ENCODE data around the gene MVB12A. TPM values are rescaled to one million over a fixed set of nuclear protein-coding genes. Genes with fewer than 3 reads are reported as not detected.

Gene MVB12A
- total RNA-seq, 1 donor from 2014 or later = 41.0 TPM

GRCh38 chr19:17404621-17405249 lies 15.1 kb upstream of the MVB12A start:
- Histone ChIP-seq H3K79me2 (ENCODE audit: insufficient read depth, low read length) (no peaks in the 10 kb centered on the region), H3K27ac (ENCODE audit: low read depth, low read length) (no peak overlapping the region), H3K27me3 (ENCODE audit: insufficient read depth, low read length) (no peaks in the 10 kb centered on the region), H3K4me2 (ENCODE audit: low read length) (no peak overlapping the region), H3K36me3 (ENCODE audit: insufficient read depth, low read length) (no peaks in the 10 kb centered on the region), H3K4me1 (ENCODE audit: insufficient read depth, low read length) (peaks cover 6% of the 10 kb centered on the region), H3K9me3 (ENCODE audit: insufficient read depth, low read depth, low read length) (no peaks in the 10 kb centered on the region), H2AFZ (ENCODE audit: low read depth, low read length) (no peak overlapping the region), H3K4me3 (ENCODE audit: insufficient read depth, low read depth, low read length) (no peak overlapping the region), H4K20me1 (ENCODE audit: insufficient read depth, low read length) (no peaks in the 10 kb centered on the region), H3K9ac (ENCODE audit: low read length) (no peak overlapping the region)
- Mint-ChIP-seq H3K27ac (ENCODE audit: unreplicated experiment) (peak overlapping the region; percentile 86), H3K36me3 (ENCODE audit: low read depth, unreplicated experiment) (peaks cover 9% of the 10 kb centered on the region), H3K9me3 (ENCODE audit: unreplicated experiment) (no peaks in the 10 kb centered on the region), H3K27me3 (ENCODE audit: low read depth, unreplicated experiment) (no peaks in the 10 kb centered on the region), H3K4me3 (ENCODE audit: unreplicated experiment) (peak overlapping the region; percentile 94), H3K4me1 (ENCODE audit: low read depth, unreplicated experiment) (peaks cover 17% of the 10 kb centered on the region)
- FAIRE-seq (no peak), DNase-seq (ENCODE audit: low read depth) (no peak)
- no peak for TF ChIP-seq EZH2 (IDR thresholded peaks at IDR 0.05; ENCODE audit: insufficient read depth, low read length)
- no peak for TF ChIP-seq CTCF (IDR thresholded peaks at IDR 0.05; ENCODE audit: insufficient read depth, low read depth, low read length)

- DNase-seq (ENCODE audit: low read depth) (peak; percentile 39), FAIRE-seq (no peak)
- TF ChIP-seq CTCF (IDR thresholded peaks at IDR 0.05; ENCODE audit: insufficient read depth, low read depth, low read length) = no peak
- no peak for TF ChIP-seq EZH2 (IDR thresholded peaks at IDR 0.05; ENCODE audit: insufficient read depth, low read length)
- Mint-ChIP-seq H3K9me3 (ENCODE audit: unreplicated experiment) (no peaks in the 10 kb centered on the region), H3K27ac (ENCODE audit: unreplicated experiment) (peak within 1 kb of the TSS; percentile 86), H3K4me3 (ENCODE audit: unreplicated experiment) (peak within 1 kb of the TSS; percentile 94), H3K36me3 (ENCODE audit: low read depth, unreplicated experiment) (peaks cover 9% of the 10 kb centered on the region), H3K27me3 (ENCODE audit: low read depth, unreplicated experiment) (no peaks in the 10 kb centered on the region), H3K4me1 (ENCODE audit: low read depth, unreplicated experiment) (peaks cover 17% of the 10 kb centered on the region)
- H3K27me3 ChIP-seq (ENCODE audit: insufficient read depth, low read length) = no peaks in the 10 kb centered on the region
- no peaks in the 10 kb centered on the region for H3K9me3 ChIP-seq (ENCODE audit: insufficient read depth, low read depth, low read length)
- H3K27ac ChIP-seq (ENCODE audit: low read depth, low read length) = no peak within 1 kb of the TSS
- H2AFZ ChIP-seq (ENCODE audit: low read depth, low read length) = no peak within 1 kb of the TSS
- no peaks in the 10 kb centered on the region for H3K36me3 ChIP-seq (ENCODE audit: insufficient read depth, low read length)
- no peaks in the 10 kb centered on the region for H3K79me2 ChIP-seq (ENCODE audit: insufficient read depth, low read length)
- H3K9ac ChIP-seq (ENCODE audit: low read length) = no peak within 1 kb of the TSS
- H3K4me2 ChIP-seq (ENCODE audit: low read length) = no peak within 1 kb of the TSS
- peaks cover 6% of the 10 kb centered on the region for H3K4me1 ChIP-seq (ENCODE audit: insufficient read depth, low read length)
- no peak within 1 kb of the TSS for H3K4me3 ChIP-seq (ENCODE audit: insufficient read depth, low read depth, low read length)
- H4K20me1 ChIP-seq (ENCODE audit: insufficient read depth, low read length) = no peaks in the 10 kb centered on the region
Observed at GRCh38 chr19:17405250-17406045, 14.4 kb upstream of the MVB12A start, which contains the start of gene BST2. TSS of gene BST2 (minus strand) at chr19:17405630. CDS start at chr19:17405575, 55 bp downstream.
